ENCODE data around the gene ZCCHC24.

DNA sequence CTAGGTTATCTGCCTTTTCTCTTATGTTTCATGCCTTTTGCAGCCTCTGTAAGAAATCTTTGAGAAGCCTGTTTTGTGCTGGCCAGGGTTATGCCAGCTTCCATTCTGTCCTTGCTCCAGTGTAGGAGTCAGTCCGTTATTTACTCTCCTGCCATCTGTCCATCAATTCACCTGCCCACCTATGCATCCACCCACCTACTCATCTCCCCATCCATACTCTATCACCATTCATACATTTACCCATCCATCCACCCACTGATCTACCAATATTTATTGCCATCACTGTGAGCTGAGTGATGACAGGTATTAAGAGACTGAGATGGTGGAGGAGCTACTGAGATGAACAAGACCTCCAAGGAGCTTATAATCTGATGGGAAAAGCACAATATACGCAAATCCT is 110.9 kb downstream of the ZCCHC24 start:
- TF ChIP-seq, protein P1, sequence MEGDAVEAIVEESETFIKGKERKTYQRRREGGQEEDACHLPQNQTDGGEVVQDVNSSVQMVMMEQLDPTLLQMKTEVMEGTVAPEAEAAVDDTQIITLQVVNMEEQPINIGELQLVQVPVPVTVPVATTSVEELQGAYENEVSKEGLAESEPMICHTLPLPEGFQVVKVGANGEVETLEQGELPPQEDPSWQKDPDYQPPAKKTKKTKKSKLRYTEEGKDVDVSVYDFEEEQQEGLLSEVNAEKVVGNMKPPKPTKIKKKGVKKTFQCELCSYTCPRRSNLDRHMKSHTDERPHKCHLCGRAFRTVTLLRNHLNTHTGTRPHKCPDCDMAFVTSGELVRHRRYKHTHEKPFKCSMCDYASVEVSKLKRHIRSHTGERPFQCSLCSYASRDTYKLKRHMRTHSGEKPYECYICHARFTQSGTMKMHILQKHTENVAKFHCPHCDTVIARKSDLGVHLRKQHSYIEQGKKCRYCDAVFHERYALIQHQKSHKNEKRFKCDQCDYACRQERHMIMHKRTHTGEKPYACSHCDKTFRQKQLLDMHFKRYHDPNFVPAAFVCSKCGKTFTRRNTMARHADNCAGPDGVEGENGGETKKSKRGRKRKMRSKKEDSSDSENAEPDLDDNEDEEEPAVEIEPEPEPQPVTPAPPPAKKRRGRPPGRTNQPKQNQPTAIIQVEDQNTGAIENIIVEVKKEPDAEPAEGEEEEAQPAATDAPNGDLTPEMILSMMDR (IDR thresholded peaks at IDR 0.05 in 8 of 11, conservative IDR thresholded peaks at IDR 0.05 in 3 of 11): no peak
- no peak for TF ChIP-seq POLR2AphosphoS5 (IDR thresholded peaks at IDR 0.05)
